GM11168 (cell line): ENCODE measurements around the gene ZFP28.

ENCODE experiments used
- in situ Hi-C: fragments of 300-500 bp; cut with MboI; formaldehyde crosslinking; loops from one replicate; pipeline ENCODE4 v1.12.0; 2022; ENCODE audit warnings: low sequenced_read_pairs; ENCODE audit not compliant: unreplicated experiment

The ZFP28 gene

DNA sequence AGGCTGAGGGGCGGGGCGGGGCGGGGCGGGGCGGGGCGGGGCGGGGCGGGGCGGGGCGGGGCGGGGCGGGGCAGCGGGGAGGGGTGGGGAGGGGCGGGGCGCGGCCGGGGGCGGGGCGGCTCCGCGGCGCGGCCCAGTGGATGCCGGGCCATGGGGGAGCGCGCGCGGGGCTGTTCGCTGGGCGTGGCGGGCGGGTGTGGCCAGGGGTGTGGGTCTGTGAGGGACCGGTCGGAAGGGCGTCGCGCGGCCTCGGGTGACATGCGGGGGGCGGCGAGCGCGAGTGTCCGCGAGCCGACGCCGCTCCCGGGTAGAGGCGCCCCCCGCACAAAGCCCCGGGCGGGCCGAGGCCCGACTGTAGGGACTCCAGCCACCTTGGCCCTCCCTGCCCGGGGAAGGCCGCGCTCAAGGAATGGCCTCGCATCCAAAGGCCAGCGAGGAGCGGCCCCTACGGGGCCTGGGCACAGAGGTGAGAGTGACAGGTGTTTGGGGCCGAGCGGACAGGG lies at the start of gene ZFP28:
TSS of gene ZFP28 (plus strand) at position 188 of the 503 bp plus-strand sequence. CDS start at position 259, 71 bp downstream.
- in situ Hi-C loops, result no loop called here

DNA sequence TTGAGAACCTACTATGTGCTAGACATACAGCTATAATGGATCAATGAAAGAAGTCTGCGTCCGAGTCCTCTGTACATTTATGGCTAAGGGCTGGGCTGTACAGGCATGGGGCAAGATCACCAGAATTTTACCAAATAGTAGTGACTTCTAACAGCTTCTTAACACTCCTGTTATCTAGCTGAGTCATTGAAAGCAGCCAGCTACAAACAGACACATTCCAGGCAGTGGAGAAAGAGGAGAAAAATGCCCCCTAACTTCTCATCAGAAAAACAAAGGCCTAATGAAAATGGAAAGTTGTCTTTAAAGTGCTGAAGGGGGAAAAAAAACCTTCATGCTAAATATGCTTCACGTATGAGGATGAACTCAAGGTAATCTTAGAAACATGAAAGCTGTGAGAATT lies 47.3 kb upstream of the ZFP28 start:
- in situ Hi-C loops, result no loop called here

DNA sequence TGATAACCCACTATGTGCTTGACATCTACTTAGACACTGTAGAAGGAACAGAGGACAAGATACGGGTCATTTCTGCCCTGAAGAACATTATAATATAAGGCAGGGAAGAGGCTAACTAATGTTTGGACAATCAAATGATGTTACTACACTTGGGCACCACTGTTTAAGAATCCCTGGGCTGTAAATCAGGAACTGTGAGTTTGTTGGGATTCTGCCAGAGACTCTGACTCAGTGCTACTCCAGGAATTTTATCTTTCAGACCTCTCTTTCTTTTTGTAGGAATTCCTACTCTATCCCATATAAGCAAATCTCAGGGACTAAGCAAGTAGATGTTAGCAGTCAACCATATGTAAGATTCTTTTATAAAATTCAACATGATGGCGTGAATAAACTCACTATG lies 34.2 kb upstream of the ZFP28 start:
- in situ Hi-C loops, result no loop called here

DNA sequence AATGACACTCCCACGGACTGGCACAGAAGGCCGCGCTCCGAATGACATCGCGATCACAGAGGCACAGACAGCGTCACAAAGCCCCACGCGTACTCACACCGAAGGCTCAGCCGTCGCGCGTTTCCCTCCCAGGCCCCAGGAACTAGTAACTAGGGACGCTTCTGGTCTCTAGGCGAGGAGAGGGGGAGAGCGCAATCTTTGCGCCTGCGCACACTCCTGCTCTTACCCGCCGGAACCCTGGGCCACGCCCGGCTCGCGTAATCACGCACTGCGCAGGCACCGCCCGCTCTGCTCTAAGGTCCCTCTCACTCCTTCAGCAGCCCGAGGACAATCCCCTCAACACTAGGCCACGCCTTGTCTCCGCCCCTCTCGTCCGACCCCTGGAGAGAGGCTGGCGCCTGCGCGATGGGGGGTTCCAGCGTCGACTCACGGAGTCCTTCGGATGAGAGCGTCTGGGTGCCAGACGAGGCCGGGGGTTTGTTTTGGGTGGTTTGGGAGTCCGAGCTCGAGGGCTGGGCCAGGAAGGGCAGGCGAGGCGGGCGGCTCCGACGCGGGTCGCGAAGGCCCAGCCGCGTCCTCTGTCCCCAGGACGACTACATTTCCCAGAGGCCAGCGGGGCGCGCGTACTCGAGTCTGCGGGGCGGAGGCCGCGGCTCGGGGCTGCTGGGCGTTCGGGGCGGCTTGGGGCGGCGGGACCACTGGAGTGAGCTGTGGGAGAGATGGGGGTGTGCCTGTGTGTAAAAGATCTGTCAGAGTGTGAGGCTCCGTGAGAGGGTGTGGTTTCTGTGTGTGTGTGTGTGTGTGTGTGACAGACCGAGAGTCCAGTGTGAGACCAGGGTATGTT lies 31.1 kb upstream of the ZFP28 start, which contains the start of gene ZNF471:
TSS of gene ZNF471 (plus strand) at position 410 of the 844 bp plus-strand sequence. CDS start 3,717 bp downstream, outside the sequence.
- in situ Hi-C loops, result no loop called here

DNA sequence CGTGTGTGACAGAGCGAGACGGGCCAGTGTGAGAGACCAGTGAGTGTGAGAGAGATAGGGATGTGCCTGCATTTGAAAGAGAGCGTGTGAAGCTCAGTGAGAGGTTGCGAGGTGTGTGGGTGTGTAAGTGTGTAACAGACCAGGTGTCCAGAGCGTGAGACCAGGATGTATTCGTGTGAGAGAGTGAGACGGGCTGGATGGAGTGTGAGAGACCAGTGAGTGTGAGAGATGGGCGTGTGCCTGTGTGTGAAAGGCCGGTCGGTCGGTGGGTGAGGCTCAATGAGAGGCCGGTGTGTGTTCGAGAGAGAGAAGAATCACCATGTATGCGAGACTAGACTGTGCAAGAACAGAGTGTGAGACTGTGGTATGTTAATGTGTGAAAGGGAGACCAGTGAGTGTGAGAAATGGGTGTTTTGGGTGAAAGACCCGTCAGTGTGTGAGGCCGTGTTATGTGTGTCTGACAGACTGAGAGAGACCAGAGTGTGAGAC lies 30.4 kb upstream of the ZFP28 start:
- in situ Hi-C loops, result no loop called here

DNA sequence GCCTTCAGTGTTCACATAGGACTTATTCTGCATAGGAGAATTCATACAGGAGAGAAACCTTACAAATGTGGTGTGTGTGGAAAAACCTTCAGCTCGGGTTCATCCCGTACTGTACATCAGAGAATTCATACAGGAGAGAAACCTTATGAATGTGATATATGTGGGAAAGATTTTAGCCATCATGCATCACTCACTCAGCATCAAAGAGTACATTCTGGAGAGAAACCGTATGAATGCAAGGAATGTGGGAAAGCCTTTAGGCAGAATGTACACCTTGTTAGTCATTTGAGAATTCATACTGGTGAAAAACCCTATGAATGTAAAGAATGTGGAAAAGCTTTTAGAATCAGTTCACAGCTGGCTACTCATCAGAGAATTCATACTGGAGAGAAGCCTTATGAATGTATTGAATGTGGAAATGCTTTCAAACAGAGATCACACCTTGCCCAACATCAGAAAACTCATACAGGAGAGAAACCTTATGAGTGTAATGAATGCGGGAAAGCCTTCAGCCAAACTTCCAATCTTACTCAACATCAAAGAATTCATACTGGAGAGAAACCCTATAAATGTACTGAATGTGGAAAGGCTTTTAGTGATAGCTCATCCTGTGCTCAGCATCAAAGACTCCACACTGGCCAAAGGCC lies 13.4 kb upstream of the ZFP28 start:
- in situ Hi-C loops, result no loop called here

DNA sequence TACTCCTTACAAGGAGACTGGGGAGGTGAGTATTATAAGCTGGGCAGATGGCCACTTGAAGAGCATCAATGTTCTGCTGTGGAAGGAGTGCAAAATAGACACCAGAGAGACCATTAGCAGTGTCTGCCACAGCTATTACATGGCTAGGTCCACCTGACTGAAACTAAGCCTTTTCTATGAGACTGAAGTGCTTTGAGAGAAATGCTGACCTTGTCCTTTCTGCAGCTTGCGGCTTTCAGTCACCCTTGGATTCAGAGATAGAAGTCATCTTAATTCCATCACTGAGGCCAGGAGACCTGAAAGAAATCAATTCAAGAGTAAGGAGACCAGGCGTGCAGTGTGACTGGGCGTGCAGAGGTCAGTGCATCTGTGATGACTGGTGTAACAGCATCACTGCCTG lies 1.3 kb upstream of the ZFP28 start:
- in situ Hi-C loops, result no loop called here

DNA sequence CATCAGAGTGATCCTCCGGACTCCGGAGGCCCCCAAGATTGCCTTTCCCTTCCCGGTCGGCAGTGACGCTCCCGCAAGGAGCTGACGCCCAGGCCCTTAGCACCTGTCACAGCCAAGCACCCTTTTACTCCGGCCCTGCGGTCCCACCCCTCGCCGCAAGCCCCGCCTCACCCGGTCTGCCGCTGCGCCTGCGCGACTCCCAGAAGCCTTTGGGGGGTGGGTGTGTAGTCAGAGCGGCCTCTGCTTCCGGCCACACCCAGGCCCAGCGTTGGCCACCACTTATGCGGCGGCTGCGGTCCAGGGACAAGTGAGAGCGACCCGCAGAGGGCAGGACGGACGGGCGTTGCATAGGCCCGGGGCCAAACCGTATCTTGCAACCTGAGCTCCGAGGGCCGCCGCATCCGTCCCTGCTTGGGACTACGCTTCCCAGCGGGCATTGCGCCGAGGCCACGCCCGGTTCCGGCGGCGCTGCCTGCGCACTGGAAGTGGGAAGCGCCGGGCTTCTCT lies 441 bp upstream of the ZFP28 start:
- in situ Hi-C loops, result no loop called here

DNA sequence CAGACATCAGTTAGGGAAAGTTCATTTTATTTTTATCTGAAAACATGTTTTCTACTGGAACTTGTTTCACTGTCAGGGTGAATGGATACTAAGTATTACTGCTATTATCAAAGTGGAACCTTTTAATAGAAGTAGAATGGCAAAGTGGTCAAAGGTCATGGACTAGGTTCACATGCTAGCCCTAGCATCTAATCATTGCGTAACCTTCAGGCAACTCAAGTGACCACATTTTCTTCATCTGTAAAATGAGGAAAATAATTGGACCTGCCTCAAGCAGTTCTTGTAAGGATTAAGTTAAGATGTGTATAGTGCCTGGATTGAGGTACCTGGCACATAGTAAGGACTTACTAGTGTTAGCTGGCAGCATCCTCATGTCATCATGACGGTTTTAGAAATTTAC lies 5.0 kb downstream of the ZFP28 start:
- in situ Hi-C loops, result no loop called here

DNA sequence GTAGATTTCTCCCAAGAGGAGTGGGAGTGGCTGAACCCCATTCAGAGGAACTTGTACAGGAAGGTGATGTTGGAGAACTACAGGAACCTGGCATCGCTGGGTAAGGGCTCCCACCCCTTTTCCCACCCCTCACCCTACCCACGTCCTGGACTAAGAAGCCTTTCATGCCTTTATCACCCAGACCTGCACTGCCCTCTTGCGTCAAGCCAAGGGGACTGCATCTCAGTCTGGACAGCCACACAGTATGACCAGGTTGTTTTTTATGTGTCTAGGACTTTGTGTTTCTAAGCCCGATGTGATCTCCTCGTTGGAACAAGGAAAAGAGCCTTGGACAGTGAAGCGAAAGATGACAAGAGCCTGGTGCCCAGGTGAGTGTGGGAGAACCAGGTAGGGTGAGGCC lies 8.8 kb downstream of the ZFP28 start:
- in situ Hi-C loops, result no loop called here

DNA sequence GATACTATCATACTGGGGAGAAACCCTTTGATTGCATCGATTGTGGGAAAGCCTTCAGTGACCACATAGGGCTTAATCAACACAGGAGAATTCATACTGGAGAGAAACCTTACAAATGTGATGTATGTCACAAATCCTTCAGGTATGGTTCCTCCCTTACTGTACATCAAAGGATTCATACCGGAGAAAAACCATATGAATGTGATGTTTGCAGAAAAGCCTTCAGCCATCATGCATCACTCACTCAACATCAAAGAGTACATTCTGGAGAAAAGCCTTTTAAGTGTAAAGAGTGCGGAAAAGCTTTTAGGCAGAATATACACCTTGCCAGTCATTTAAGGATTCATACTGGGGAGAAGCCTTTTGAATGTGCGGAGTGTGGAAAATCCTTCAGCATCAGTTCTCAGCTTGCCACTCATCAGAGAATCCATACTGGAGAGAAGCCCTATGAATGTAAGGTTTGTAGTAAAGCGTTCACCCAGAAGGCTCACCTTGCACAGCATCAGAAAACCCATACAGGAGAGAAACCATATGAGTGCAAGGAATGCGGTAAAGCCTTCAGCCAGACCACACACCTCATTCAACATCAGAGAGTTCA lies 15.6 kb downstream of the ZFP28 start:
- in situ Hi-C loops, result no loop called here

DNA sequence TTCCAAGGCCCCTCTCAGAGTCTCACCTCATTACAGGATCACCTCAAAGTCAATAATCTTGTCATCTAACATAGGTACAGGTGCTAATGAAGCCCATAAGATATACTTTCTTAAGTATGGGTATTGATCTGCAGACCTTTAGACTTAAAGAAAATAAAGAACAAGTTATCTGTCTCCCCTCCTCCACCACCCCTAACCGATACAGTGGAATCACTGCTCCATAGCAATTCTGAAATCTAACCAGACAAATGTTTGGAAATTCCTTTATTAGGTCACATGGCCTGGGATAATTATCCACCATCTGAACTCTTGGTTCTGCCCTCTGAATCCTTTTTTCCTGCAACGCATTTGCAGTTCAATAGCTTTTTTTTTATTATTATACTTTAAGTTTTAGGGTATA lies 24.0 kb downstream of the ZFP28 start:
- in situ Hi-C loops, result no loop called here

DNA sequence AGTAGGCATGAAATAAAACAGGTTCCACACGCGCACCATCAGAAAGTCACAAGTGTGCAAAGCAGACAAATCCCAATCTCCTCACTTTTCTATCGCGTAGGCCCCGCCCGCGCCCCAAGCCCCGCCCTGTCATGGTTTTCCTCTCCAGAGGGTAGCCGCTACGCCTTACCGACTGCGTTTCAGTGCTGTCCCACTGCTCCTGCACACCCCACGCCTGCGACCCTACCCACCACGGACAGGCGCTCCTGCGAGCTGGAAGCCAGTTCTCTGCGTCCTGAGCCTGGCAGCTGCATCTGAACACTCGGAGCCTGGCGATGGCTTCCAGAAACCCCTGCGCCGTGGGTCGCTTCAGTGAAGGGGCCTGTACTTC lies 28.1 kb downstream of the ZFP28 start:
- in situ Hi-C loops, result no loop called here

DNA sequence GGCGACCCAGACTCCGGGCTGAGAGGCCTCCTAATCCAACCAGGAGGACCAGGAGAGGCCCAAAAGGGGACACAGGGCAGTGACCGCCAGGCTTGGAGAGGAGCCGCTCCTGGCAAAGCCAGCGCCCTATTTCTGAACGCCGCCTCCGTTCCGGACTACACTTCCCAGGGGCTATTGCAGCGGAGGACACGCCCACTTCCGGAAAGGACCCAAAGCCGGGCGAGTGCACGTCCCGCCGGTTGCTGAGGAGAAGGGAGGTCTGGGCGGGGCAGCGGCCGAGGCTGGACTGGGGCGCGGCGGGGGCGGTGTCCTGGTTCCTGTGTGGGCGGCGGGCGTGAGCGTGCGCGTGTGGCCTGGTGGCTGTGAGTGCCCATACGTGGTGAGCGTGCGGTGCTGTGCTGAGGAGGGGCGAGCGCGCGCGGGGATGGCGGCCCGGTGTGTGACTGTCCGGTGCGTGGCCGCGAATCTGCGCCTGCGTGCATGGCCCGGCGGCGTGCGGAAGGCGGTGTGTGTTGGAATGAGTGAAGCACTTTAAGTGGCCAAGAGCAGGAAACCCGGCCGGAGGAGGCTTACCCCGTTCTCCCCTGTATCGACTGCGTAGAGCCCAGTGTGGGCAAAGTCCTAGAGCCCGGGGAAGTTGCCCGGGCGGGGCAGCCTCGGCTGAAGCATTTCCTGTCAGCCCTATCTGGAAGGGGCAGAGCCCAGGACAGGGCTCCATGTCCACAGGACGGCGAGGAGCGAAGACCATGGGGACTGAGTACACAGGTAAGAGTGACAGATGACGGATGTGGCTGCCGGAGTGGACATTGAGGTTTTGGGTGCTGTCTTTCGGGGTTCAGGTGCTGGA lies 28.7 kb downstream of the ZFP28 start, which contains the start of gene ZNF470:
TSS of gene ZNF470 (plus strand) at position 195 of the 847 bp plus-strand sequence. CDS start 2,844 bp downstream, outside the sequence.
- in situ Hi-C loops, result no loop called here

DNA sequence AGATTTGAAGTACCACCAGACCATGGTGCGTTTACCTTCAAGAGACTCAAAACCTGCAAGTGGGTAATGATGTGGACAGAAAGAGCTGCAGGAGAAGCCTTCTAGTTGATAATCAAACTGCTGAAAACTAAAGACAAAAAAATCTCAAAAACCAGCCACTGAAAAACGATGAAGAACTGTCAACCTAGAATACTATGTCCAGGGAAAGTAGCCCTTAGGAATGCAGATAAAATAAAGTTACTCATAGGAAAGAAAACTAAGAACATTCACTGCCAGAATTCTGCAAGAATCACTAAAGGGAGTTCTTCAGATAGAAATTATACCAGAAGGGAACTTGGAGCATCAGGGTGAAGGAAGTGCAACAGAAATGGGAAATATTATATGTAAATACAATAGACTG lies 33.8 kb downstream of the ZFP28 start:
- in situ Hi-C loops, result no loop called here

DNA sequence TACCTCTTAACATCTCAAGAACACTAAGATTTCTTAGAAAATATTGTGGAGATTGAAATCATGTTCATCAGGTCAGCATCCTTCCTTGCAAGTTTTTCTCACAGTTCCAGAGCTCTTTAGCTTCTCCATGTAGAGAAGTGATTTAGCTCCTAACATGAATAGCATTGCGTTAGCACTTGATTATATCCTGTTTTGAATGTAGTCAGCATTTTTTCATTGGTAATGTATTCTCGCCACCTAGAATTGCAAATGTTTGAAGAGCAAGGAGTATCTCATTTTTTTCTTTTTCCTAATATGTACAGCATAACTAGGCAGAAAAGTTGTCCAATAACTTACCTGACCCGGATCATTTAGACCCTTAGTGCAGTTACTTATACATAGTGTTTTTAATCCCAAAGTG lies 35.2 kb downstream of the ZFP28 start:
- in situ Hi-C loops, result no loop called here

DNA sequence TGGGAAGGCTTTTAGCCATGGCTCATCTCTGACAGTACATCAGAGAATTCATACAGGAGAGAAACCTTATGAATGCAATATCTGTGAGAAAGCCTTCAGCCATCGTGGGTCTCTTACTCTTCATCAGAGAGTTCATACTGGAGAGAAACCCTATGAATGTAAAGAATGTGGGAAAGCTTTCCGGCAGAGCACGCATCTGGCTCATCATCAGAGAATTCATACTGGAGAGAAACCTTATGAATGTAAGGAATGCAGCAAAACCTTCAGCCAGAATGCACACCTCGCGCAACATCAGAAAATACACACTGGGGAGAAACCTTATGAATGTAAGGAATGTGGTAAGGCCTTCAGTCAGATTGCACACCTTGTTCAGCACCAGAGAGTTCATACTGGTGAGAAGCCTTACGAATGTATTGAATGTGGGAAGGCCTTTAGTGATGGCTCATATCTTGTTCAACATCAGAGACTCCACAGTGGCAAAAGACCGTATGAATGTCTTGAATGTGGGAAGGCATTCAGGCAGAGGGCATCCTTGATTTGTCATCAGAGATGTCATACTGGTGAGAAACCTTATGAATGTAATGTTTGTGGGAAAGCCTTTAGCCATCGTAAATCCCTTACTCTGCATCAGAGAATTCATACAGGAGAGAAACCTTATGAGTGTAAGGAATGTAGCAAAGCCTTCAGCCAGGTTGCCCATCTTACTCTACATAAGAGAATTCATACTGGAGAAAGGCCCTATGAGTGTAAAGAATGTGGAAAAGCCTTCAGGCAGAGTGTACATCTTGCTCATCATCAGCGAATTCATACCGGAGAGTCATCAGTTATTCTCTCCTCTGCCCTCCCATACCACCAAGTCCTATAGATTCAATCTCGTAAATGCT lies 39.2 kb downstream of the ZFP28 start:
- in situ Hi-C loops, result no loop called here

DNA sequence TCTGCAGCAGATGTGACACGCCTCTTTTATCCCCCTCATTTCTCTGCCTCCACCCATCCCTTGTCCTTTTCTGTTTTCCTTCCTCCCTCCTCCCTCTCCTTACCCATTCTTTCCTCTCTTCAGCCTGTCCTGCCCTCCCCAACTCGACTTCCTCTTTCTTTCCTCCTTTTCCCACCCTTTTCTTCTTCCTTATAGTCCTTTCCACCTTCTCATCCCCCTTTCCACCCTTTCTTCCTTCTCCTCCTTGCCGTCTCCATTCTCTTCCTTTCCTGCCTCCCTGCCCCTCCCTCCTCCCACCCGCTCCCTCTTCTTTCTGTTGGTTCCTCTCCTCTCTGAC lies 55.7 kb downstream of the ZFP28 start:
- in situ Hi-C loops, result no loop called here
